Measurements from ENCODE around the gene RSPH6A. TPM values are rescaled to one million over a fixed set of nuclear protein-coding genes. Genes with fewer than 3 reads are reported as not detected.
A peak's percentile ranks its signal among the peaks of the same experiment; 100 is the strongest.

The RSPH6A gene
- total and polyA plus RNA-seq, 10 of the 15 experiments (the other 5 are each of a cell fraction or from before 2014, with no cell fraction given): 0.03 to 0.41 (median 0.22) TPM; not detected in 4

GRCh38 chr19:45863335-45863839, 48.3 kb upstream of the RSPH6A start (continued):
- TF ChIP-seq ZBTB11 (CRISPR knock-in tag; IDR thresholded peaks at IDR 0.05) (no peak), TARDBP (IDR thresholded peaks at IDR 0.05; ENCODE audit: borderline replicate concordance) (peak; percentile 82; the same call in 1 of the 2 replicates)

GRCh38 chr19:45862564-45863334, 47.6 kb upstream of the RSPH6A start, which contains the start of gene SYMPK:
Gene SYMPK (minus strand): TSS chr19:45863147. CDS start chr19:45854495, 8,652 bp downstream.
- peak; percentile 94 for ATAC-seq
- SMC1A ChIA-PET (ENCODE audit: uncharacterized antibody, unreplicated experiment): interaction anchor here (0.8 to 10.0 kb wide), 8 partner anchors 18 to 94 kb away, joined by 3 to 98 read pairs (median 5); partner anchors contain the start of genes IRF2BP1, MYPOP and SIX5
- FAIRE-seq: peak; percentile 100
- H3K79me2 ChIP-seq (ENCODE audit: control insufficient read depth, insufficient read depth, low read length): peaks cover 29% of the 10 kb centered on the region
- peak within 1 kb of the TSS; percentile 97 for H2AFZ ChIP-seq (ENCODE audit: control insufficient read depth, low read depth, low read length)
- peaks cover 0 to 6% of the 10 kb centered on the region in 2 experiments; a peak in 2 of 4 replicates for H3K27me3 ChIP-seq (replicated peaks in 1 of 2; ENCODE audit: control insufficient read depth in 2 of 2, insufficient read depth in 2 of 2, low read length in 1 of 2)
- RAD21 ChIA-PET (ENCODE audit: unreplicated experiment): interaction anchor here (0.6 to 5.2 kb wide), 13 partner anchors 10 to 165 kb away, joined by 3 to 159 read pairs (median 5); partner anchors contain the start of genes CCDC61, DMWD, FBXO46 and IRF2BP1
- DNase-seq (ENCODE audit: low read depth, low spot score): peak; percentile 94
- no peaks in the 10 kb centered on the region for H3K9me3 ChIP-seq (replicated peaks; ENCODE audit: control insufficient read depth, insufficient read depth, low read length)
- no peaks in the 10 kb centered on the region for H4K20me1 ChIP-seq (ENCODE audit: control insufficient read depth, insufficient read depth)
- peak within 1 kb of the TSS; percentile 97 for H3K4me3 ChIP-seq
- H3K4me2 ChIP-seq (ENCODE audit: control insufficient read depth, insufficient read depth): peak within 1 kb of the TSS; percentile 98
- TSS peak; percentile 86 for BruUV-seq (replicated peaks)
- peak within 1 kb of the TSS; percentile 87 for H3K9ac ChIP-seq (ENCODE audit: control insufficient read depth, insufficient read depth, low read length)
- H3K27ac ChIP-seq (ENCODE audit: control insufficient read depth, insufficient read depth): peak within 1 kb of the TSS; percentile 93
- CTCF ChIA-PET: interaction anchor here (0.9 to 9.2 kb wide), 14 partner anchors 12 to 162 kb away, joined by 3 to 194 read pairs (median 5); partner anchors contain the start of genes IRF2BP1, MYPOP and SIX5
- peaks cover 0 to 4% of the 10 kb centered on the region in 2 experiments; a peak in 1 of 4 replicates for H3K36me3 ChIP-seq (ENCODE audit: control insufficient read depth in 2 of 2, insufficient read depth in 2 of 2, low read length in 1 of 2)
- POLR2A ChIA-PET: interaction anchor here (0.6 to 8.2 kb wide), 16 partner anchors 9 to 236 kb away, joined by 3 to 178 read pairs (median 4); partner anchors contain the start of genes CCDC61, IRF2BP1, MYPOP and SIX5
- peaks cover 5% of the 10 kb centered on the region for H3K4me1 ChIP-seq (ENCODE audit: control insufficient read depth, insufficient read depth, low read length)
- WGBS (ENCODE audit: insufficient coverage, insufficient replicate concordance, low lambda C conversion rate, missing lambda C conversion rate): 1% methylated on average over 56 of the region's 65 CpGs
- intact Hi-C loops (cut with micrococcal nuclease; ENCODE audit: unreplicated experiment) (loop anchor here (1.0 kb wide), 2 partner anchors 20 to 24 kb away; partner anchors contain the start of gene IRF2BP1), in situ Hi-C loops (cut with MboI) (no loop called here)
- TF ChIP-seq TBL1XR1 (IDR thresholded peaks at IDR 0.05; ENCODE audit: low read depth, low read length) (no peak), ESRRA (IDR thresholded peaks at IDR 0.05; ENCODE audit: low read length) (0 out of 2 replicates have a peak, but pooled peaks have one; percentile 77), GABPA (IDR thresholded peaks at IDR 0.05; ENCODE audit: low read depth) (peak; percentile 97), HDAC6 (IDR thresholded peaks at IDR 0.05; ENCODE audit: unreplicated experiment) (no peak), SREBF1 (IDR thresholded peaks at IDR 0.05; ENCODE audit: low read length) (peak; percentile 92; the same call in 1 of the 2 replicates), BMI1 (IDR thresholded peaks at IDR 0.05; ENCODE audit: borderline replicate concordance) (no peak), SMARCA5 (IDR thresholded peaks at IDR 0.05) (peak; percentile 92), ZNF217 (IDR thresholded peaks at IDR 0.05) (peak; percentile 73; the same call in 1 of the 2 replicates), RB1 (IDR thresholded peaks at IDR 0.05; ENCODE audit: borderline replicate concordance) (no peak), ATF3 (IDR thresholded peaks at IDR 0.05; ENCODE audit: borderline replicate concordance, extremely low read depth, low read depth, low read length) (no peak), ZNF207 (IDR thresholded peaks at IDR 0.05; ENCODE audit: borderline replicate concordance) (no peak), IRF5 (IDR thresholded peaks at IDR 0.05; ENCODE audit: borderline replicate concordance) (no peak), POLR2AphosphoS2 (IDR thresholded peaks at IDR 0.05; ENCODE audit: low read depth, low read length) (peak; percentile 32; the same call in 1 of the 2 replicates), POU2F2 (IDR thresholded peaks at IDR 0.05; ENCODE audit: borderline replicate concordance, low read depth, low read length) (peak; percentile 40; the same call in 1 of the 3 replicates)
